ENCODE results near the gene RNF212.

- TF ChIP-seq CTCF (IDR thresholded peaks at IDR 0.05) = no peak
- no peak for TF ChIP-seq POLR2A (IDR thresholded peaks at IDR 0.05; ENCODE audit: low read depth)
- TF ChIP-seq EP300 (IDR thresholded peaks at IDR 0.05) = no peak
- no peak for TF ChIP-seq POLR2AphosphoS5 (IDR thresholded peaks at IDR 0.05)
Measured at GRCh38 chr4:1126506-1126905, 13.1 kb upstream of the RNF212 start.

Data from esophagus muscularis mucosa (tissue), 4 donors.